Karpas-422 (cell line): ENCODE measurements around the gene OTUD4. TPM values are rescaled to one million over a fixed set of nuclear protein-coding genes. Genes with fewer than 3 reads are reported as not detected.

ENCODE experiments used
- small RNA-seq: library from RNA; depleted of rRNA; stranded (forward); fragments of <200 nt; gene quantifications from one replicate; pipeline ENCODE3, GENCODE V24; 2014
- total RNA-seq: library from RNA; depleted of rRNA; stranded (reverse); fragments of >200 nt; shearing (Covaris generic); gene quantifications from 2 replicates; pipeline ENCODE4 v1.2.3, GENCODE V29; 2014; ENCODE audit warnings: low replicate concordance; rRNA removed

The OTUD4 gene
- total RNA-seq, 1 experiment from 2014 or later: 62.1 TPM

Small RNAs within 50 kb of the gene (small RNA-seq; reads per million reads assigned to genes)
- gene RF00019: not detected

Other genes with a start within 250 kb of the OTUD4 start
- gene ANAPC10, start 82.4 kb downstream of the OTUD4 start, total RNA-seq: 62.7 and 75.3 TPM in 2 replicates
- gene ABCE1, start 82.3 kb downstream of the OTUD4 start, total RNA-seq: 117 and 237 TPM in 2 replicates